ENCODE measurements around the gene HSD17B11. TPM values are rescaled to one million over a fixed set of nuclear protein-coding genes. Genes with fewer than 3 reads are reported as not detected.

Gene HSD17B11
- total RNA-seq, 1 experiment from 2014 or later: 47.4 TPM

- Histone ChIP-seq H3K9ac (ENCODE audit: low read length) (no peak overlapping the region), H3K9me3 (ENCODE audit: control insufficient read depth in 1 of 2, insufficient read depth in 1 of 2, low read depth in 1 of 2, low read length in 2 of 2) (no peaks in the 10 kb centered on the region), H3K9me2 (ENCODE audit: insufficient read depth) (no peaks in the 10 kb centered on the region), H2AFZ (ENCODE audit: low read depth, low read length, poor library complexity, severe bottlenecking) (no peak overlapping the region), H3K27ac (ENCODE audit: low read depth, low read length) (no peak overlapping the region), H3K36me3 (ENCODE audit: control insufficient read depth in 1 of 2, insufficient read depth in 2 of 2, low read length in 2 of 2) (peaks cover 14 to 21% of the 10 kb centered on the region in 2 experiments; a peak in 3 of 4 replicates), H3K79me2 (ENCODE audit: insufficient read depth, low read length) (peaks cover 14% of the 10 kb centered on the region; the same call in 1 of the 2 replicates), H3K4me3 (replicated peaks in 1 of 2; ENCODE audit: low read depth in 1 of 2, low read length in 2 of 2) (no peak overlapping the region), H3K4me2 (ENCODE audit: low read length) (no peak overlapping the region), H3K4me1 (ENCODE audit: control insufficient read depth in 1 of 2, insufficient read depth in 2 of 2, low read length in 2 of 2) (no peaks in the 10 kb centered on the region), H4K20me1 (ENCODE audit: insufficient read depth) (peaks cover 4% of the 10 kb centered on the region; the same call in 1 of the 2 replicates), H3K27me3 (ENCODE audit: insufficient read depth, low read length) (no peaks in the 10 kb centered on the region)
- ATAC-seq: peak; percentile 65; the same call in 1 of the 2 replicates
- CTCF ChIA-PET: interaction anchor here (0.5 to 2.2 kb wide), 10 partner anchors 10 to 474 kb away, joined by 3 to 15 read pairs (median 3); no protein-coding TSS in a partner anchor
- BruUV-seq (replicated peaks): no TSS peak
- TF ChIP-seq EGR1 (IDR thresholded peaks at IDR 0.05; ENCODE audit: low read depth): no peak
- TF ChIP-seq ELF1 (IDR thresholded peaks at IDR 0.05; ENCODE audit: borderline replicate concordance, low read depth): no peak
- no peak for TF ChIP-seq EZH2phosphoT487 (IDR thresholded peaks at IDR 0.05; ENCODE audit: borderline replicate concordance)
- no peak for TF ChIP-seq TCF7L2 (IDR thresholded peaks at IDR 0.05; ENCODE audit: borderline replicate concordance, extremely low read depth, insufficient read depth, insufficient read length)
- TF ChIP-seq CEBPB (IDR thresholded peaks at IDR 0.05; ENCODE audit: low read depth): no peak
- TF ChIP-seq REST (IDR thresholded peaks at IDR 0.05; ENCODE audit: low read depth): no peak
- TF ChIP-seq ZFX (IDR thresholded peaks at IDR 0.05): no peak
- TF ChIP-seq CTCF (IDR thresholded peaks at IDR 0.05 in 2 of 3, conservative IDR thresholded peaks at IDR 0.05 in 1 of 3; ENCODE audit: borderline replicate concordance in 1 of 3, insufficient read depth in 1 of 3, low read depth in 2 of 3, low read length in 2 of 3): peak; percentile 61 to 79 (median 66); a peak in 5 of 6 replicates
- peak; percentile 79 for TF ChIP-seq RAD21 (IDR thresholded peaks at IDR 0.05; ENCODE audit: low read depth)
- POLR2A ChIA-PET: interaction anchor here (1.3 kb wide), 1 partner anchor 15 kb away, joined by 5 read pairs; the partner anchor contains the start of gene HSD17B11
- RAD21 ChIA-PET (ENCODE audit: low non-redundant PET in 1 of 2, low total read pairs in 2 of 2, uncharacterized antibody in 2 of 2, unreplicated experiment in 2 of 2): interaction anchor here in 1 of 2 experiments (0.6 kb wide), 1 partner anchor 89 kb away, joined by 3 read pairs; no protein-coding TSS in a partner anchor
- peak; percentile 22 for DNase-seq (ENCODE audit: low read depth, low spot score)
- intact Hi-C loops (cut with micrococcal nuclease): loop anchor here (1.0 kb wide), 1 partner anchor 89 kb away; no protein-coding TSS in a partner anchor
Measured at GRCh38 chr4:87375719-87376291, 15.2 kb downstream of the HSD17B11 start.
